Cardiac muscle cell (in vitro differentiated cells and primary cell): ENCODE results near the gene MRPS9. TPM values are rescaled to one million over a fixed set of nuclear protein-coding genes. Genes with fewer than 3 reads are reported as not detected.
A peak's percentile ranks its signal among the peaks of the same experiment; 100 is the strongest.

Experiments used
- DNase-seq, 2 donors: peaks; one replicate each; pipeline versions ENCODE4 v3.0.0 to v3.0.0-alpha.2; 2010 to 2017; ENCODE audit warnings: low read depth in 1 of 2, low spot score in 1 of 2
- H3K27ac ChIP-seq: fragments of 200-600 bp; sonication (generic); 2 replicates; pipeline ENCODE4 v1.5.1; 2016
- H3K27me3 ChIP-seq: fragments of 200-600 bp; sonication (generic); 2 replicates; pipeline ENCODE4 v1.6.0; 2016; ENCODE audit warnings: control low read depth
- H3K36me3 ChIP-seq: fragments of 200-600 bp; sonication (generic); 2 replicates; pipeline ENCODE4 v1.5.1; 2016; ENCODE audit warnings: control low read depth
- H3K4me1 ChIP-seq: fragments of 200-600 bp; sonication (generic); 2 replicates; pipeline ENCODE4 v1.8.1; 2017; ENCODE audit warnings: low read depth, mild to moderate bottlenecking, mixed run types
- H3K4me3 ChIP-seq: fragments of 200-600 bp; sonication (generic); 2 replicates; pipeline ENCODE4 v1.5.1; 2016; ENCODE audit warnings: mild to moderate bottlenecking
- H3K9me3 ChIP-seq: fragments of 200-600 bp; sonication (generic); 2 replicates; pipeline ENCODE4 v1.5.1; 2017; ENCODE audit warnings: low read depth, mild to moderate bottlenecking, control low read depth
- polyA plus RNA-seq: library from polyadenylated mRNA; unstranded; fragments of >200 nt; fragmentation: Nextera tagmentation; extraction: Ambion mirVana; gene quantifications from 2 replicates; pipeline ENCODE4 v1.2.1, GENCODE V29; 2016
- total RNA-seq: library from RNA; depleted of rRNA; stranded (reverse); fragments of >200 nt; gene quantifications from 2 replicates; pipeline ENCODE4 v1.2.3, GENCODE V29; 2016
- TF ChIP-seq, protein P1 (sequence below): IDR thresholded peaks from 2 replicates; pipeline ENCODE4 v1.5.1; 2012; ENCODE audit warnings: low read depth, mild to moderate bottlenecking, low read length

The MRPS9 gene
- total RNA-seq (41.8 and 43.8 TPM in 2 replicates), polyA plus RNA-seq (75.9 and 85.3 TPM in 2 replicates)

DNA sequence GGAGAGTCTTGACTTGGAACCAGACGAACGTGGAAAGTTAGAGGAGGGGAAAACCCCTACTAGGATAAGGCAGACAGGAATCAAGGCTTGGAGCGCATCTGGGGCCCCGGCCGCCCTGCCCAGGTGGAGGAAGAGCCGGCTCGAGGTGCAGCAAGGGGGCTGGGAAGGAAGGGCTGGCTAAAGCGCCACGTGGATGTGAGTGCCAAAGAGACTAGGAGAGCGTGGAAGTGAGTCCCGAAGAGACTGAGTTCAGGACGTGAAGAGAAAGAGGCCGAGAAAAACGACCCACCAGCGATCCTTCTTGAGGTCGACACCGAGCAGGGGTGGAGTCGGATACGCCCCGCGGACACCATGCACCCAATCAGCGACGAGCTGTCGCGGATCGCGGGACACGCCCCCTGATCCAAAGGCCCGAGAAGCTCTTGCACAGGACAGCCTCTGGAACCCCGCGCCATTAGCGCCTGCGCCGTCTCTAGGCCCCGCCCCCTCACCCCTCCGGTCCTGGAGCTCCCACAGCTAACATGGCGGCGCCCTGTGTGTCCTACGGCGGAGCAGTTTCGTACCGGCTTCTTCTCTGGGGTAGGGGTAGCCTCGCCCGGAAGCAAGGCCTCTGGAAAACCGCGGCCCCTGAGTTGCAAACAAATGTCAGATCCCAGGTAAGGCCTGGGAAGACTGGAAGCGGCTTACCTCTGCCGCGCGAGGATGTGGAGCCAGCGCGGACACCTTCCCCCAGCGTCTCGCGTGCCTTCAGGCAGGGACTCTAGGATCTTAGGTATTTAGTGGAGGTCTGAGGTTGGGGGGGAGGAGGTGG is at the start of gene MRPS9:
Gene MRPS9 (plus strand): TSS at position 498 of the 811 bp plus-strand sequence. CDS start 24 bp downstream, at position 522.
- Histone ChIP-seq H3K4me3 (peak within 1 kb of the TSS; percentile 80), H3K27ac (peak within 1 kb of the TSS; percentile 93), H3K27me3 (no peaks in the 10 kb centered on the region), H3K9me3 (no peaks in the 10 kb centered on the region), H3K36me3 (no peaks in the 10 kb centered on the region), H3K4me1 (peaks cover 4% of the 10 kb centered on the region)
- TF ChIP-seq, protein P1, sequence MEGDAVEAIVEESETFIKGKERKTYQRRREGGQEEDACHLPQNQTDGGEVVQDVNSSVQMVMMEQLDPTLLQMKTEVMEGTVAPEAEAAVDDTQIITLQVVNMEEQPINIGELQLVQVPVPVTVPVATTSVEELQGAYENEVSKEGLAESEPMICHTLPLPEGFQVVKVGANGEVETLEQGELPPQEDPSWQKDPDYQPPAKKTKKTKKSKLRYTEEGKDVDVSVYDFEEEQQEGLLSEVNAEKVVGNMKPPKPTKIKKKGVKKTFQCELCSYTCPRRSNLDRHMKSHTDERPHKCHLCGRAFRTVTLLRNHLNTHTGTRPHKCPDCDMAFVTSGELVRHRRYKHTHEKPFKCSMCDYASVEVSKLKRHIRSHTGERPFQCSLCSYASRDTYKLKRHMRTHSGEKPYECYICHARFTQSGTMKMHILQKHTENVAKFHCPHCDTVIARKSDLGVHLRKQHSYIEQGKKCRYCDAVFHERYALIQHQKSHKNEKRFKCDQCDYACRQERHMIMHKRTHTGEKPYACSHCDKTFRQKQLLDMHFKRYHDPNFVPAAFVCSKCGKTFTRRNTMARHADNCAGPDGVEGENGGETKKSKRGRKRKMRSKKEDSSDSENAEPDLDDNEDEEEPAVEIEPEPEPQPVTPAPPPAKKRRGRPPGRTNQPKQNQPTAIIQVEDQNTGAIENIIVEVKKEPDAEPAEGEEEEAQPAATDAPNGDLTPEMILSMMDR: no peak
- DNase-seq: peak; percentile 98

DNA sequence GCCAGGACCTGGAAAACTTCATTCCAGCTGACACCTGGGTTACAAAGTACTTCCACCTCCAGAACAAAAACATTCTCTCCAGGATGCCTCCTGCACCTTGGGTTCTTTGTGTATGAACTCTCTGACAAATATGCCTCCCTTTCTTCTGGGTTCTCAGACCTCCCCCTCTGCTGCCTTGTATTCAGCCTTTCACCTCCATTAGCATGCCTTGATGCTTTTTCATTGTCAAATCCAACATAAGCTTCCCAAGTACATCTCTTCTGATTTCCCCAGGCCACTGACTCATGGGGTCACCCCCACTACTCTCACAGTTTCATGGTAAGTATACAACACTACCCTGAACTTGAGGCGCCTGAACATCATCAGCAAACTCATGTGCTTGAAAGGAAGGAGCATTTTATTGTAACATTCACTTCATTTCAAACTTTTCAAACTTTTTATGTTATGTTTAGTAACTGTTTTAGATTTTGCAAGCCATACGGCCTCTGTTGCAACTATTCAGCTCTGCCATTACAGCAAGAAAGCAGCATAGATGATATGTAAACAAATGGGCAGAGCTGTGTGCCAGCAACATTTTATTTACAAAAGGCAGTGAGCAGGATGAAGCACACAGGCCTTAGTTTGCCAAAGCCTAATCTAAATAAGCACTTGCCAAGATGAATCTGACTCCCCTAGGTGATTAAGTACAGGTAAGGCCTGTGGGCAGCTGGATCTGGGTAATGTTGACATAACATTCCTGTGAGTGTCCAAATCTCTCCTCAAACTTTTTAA is 32.5 kb upstream of the MRPS9 start:
- Histone ChIP-seq H3K4me3 (no peak overlapping the region), H3K36me3 (no peaks in the 10 kb centered on the region), H3K27ac (no peak overlapping the region), H3K27me3 (no peaks in the 10 kb centered on the region), H3K4me1 (no peaks in the 10 kb centered on the region), H3K9me3 (no peaks in the 10 kb centered on the region)
- DNase-seq: no peak
- TF ChIP-seq, protein P1: no peak

DNA sequence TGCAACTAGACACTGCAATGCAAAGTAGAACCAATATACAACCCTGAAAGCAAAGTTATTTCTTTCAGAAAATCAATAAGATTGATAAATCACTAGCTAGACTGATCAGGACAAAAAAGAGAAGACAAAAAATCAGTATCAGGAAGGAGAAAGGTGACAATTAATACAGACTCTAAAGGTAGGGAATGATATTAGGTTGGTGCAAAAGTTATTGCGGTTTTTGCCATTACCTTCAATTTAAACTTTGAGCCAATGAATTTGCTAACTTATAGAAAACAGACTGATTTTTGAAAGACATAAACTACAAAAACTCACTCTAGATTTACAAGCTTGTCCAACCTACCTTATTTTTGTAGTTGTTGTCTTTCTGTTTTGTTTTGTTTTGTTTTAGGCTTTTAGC is 30.5 kb upstream of the MRPS9 start:
- TF ChIP-seq, protein P1: no peak
- Histone ChIP-seq H3K36me3 (no peaks in the 10 kb centered on the region), H3K4me3 (no peak overlapping the region), H3K9me3 (no peaks in the 10 kb centered on the region), H3K27ac (no peak overlapping the region), H3K27me3 (no peaks in the 10 kb centered on the region), H3K4me1 (no peaks in the 10 kb centered on the region)
- no peak for DNase-seq

DNA sequence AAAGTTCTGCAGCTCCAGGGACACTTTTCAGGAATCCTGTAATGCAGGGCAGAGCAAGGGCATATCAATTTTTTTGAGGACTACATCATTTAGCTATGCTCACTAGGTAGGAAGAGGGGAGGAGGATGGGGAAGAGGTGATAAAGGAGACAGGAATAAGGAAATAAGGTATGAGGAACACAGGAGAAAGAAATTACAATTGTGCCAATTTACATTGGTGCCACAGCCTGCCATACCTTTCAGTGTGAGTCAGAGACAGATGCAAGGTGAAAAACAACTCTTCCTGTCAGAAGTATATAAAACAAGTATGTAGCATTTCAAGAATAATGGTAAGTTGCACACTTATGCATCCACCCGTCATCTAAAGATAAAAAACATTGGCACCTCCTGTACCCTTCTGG is 5.4 kb upstream of the MRPS9 start:
- H3K27me3 ChIP-seq: no peaks in the 10 kb centered on the region
- H3K4me3 ChIP-seq: no peak overlapping the region
- no peak for DNase-seq
- H3K4me1 ChIP-seq: peaks cover 4% of the 10 kb centered on the region
- no peaks in the 10 kb centered on the region for H3K9me3 ChIP-seq
- H3K36me3 ChIP-seq: no peaks in the 10 kb centered on the region
- TF ChIP-seq, protein P1: no peak
- H3K27ac ChIP-seq: no peak overlapping the region

DNA sequence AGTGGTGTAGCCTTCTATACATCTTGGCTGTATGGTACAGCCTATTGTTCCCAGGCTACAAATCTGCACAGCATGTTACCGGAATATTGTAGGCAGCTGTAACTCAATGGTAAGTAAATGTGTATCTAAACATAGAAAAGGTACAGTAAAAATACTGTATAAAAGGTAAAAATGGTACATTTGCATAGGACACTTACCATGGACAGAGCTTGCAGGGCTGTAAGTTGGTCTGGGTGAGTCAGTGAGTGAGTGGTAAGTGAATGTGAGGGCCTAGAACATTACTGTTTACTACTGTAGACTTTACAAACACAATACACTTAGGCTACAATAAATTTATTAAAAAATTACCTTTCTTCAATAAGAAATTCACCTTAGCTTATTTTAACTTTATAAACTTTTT is 3.7 kb upstream of the MRPS9 start:
- H3K4me3 ChIP-seq: no peak overlapping the region
- peaks cover 4% of the 10 kb centered on the region for H3K4me1 ChIP-seq
- TF ChIP-seq, protein P1: no peak
- H3K36me3 ChIP-seq: no peaks in the 10 kb centered on the region
- no peak overlapping the region for H3K27ac ChIP-seq
- H3K9me3 ChIP-seq: no peaks in the 10 kb centered on the region
- H3K27me3 ChIP-seq: no peaks in the 10 kb centered on the region
- no peak for DNase-seq
